Lower lobe of right lung (tissue), 2 donors: ENCODE data around the gene CYB561D2. TPM values are rescaled to one million over a fixed set of nuclear protein-coding genes. Genes with fewer than 3 reads are reported as not detected.
"Not testable (repeated sequence)": the region's sequence is repeated elsewhere in the genome, so short reads cannot be mapped to it uniquely, and the experiment has no call there.

ENCODE experiments used
- ATAC-seq, 2 donors: fragments of 200-7000 bp; cut with Tn5 transposase; one replicate each; pipeline ENCODE4 v1.9.1; 2020 to 2022; ENCODE audit warnings: mild to moderate bottlenecking in 2 of 2, moderate library complexity in 2 of 2
- DNase-seq: peaks from one replicate; pipeline ENCODE4 v3.0.0-alpha.2; 2020
- H3K27ac ChIP-seq: fragments of 200-600 bp; one replicate; pipeline ENCODE4 v1.8.0; 2022
- H3K27me3 ChIP-seq: fragments of 200-600 bp; one replicate; pipeline ENCODE4 v1.8.0; 2022; ENCODE audit warnings: low read depth
- H3K36me3 ChIP-seq: fragments of 200-600 bp; one replicate; pipeline ENCODE4 v1.8.0; 2022; ENCODE audit warnings: mild to moderate bottlenecking
- H3K4me1 ChIP-seq: fragments of 200-600 bp; one replicate; pipeline ENCODE4 v1.8.0; 2022
- H3K4me3 ChIP-seq: fragments of 200-600 bp; one replicate; pipeline ENCODE4 v1.8.0; 2022; ENCODE audit warnings: mild to moderate bottlenecking
- H3K9me3 ChIP-seq: fragments of 200-600 bp; one replicate; pipeline ENCODE4 v1.8.0; 2022
- intact Hi-C: fragments of 100-400 bp; cut with DNase I; formaldehyde crosslinking; loops from one replicate; pipeline ENCODE4 v1.11.0; 2022
- long read RNA-seq: library from polyadenylated mRNA; unstranded; transcript quantifications from one replicate; pipeline ENCODE4 v2.0.0, GENCODE V29; 2021
- total RNA-seq: library from RNA; stranded (reverse); fragmentation: NEBNext Ultra II Directional; extraction: Animal tissue kit (Norgen Biotek cat#: 25700); gene quantifications from one replicate; pipeline ENCODE4 v1.2.1, GENCODE V29; 2021
- TF ChIP-seq, protein P1 (sequence below): fragments of 200-600 bp; IDR thresholded peaks from one replicate; pipeline ENCODE4 v1.8.0; 2022; ENCODE audit warnings: antibody characterized with exemption, mild to moderate bottlenecking
- donor health status: DM: no; HTN: yes; CAD: no; lungs with severe emphysema.

CYB561D2 gene, protein sequence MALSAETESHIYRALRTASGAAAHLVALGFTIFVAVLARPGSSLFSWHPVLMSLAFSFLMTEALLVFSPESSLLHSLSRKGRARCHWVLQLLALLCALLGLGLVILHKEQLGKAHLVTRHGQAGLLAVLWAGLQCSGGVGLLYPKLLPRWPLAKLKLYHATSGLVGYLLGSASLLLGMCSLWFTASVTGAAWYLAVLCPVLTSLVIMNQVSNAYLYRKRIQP
- total RNA-seq: 21.7 TPM
- long read RNA-seq, transcript CYB561D2-202 (3 exons, 1,533 nt): minor isoform, 8 of 71 reads
- long read RNA-seq, transcript CYB561D2-205 (4 exons, 1,319 nt): major isoform, 31 of 71 reads
- long read RNA-seq, transcript CYB561D2-201 (4 exons, 1,225 nt): minor isoform, 19 of 71 reads
- long read RNA-seq, partial matches to known transcripts: 3 of 71 reads
- long read RNA-seq, other reads (novel, unspliced or antisense): 10 of 71 reads

DNA sequence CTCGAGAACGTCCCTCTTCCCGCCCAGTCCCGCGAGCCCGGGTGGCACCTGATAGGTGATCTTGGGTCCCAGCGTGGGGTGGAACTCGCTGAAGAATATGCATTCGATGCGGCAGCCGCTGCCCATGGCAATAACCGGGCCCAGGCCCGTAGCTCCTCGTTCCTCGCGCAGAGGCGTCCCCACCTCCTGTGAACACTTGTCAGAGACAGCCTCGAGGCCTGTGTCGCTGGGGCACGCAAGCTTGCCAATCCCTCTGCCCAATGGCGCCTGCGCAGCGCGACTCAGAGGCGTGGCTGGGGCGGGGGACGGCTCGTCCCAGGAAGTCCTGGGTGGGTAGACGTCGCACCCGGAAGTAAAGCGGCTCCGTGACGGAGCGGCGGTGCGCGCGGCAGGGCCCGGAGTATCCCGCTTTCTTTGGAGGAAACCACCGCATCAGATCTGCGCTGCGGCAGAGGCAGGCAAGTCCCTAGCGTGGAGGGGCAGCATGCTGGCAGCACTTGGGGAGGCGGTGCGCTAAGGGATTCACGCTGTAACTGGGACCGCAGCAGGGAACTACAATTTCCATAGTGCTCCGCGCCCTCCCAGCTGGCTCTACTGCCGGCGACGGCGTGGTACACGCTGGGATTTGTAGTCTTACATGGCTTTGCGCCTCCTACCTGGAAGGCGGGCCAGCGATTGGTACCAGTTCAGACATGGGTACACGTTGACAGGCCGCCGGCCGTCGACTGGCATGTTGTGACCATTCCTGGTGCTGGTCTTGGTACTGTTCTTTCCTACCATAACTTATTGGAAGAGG is at the start of gene CYB561D2, which contains the start of gene NPRL2:
Gene CYB561D2, plus strand, starts transcription at position 336 of the 796 bp plus-strand sequence. CDS start 572 bp downstream, outside the sequence.
Gene NPRL2, minus strand, starts transcription at position 249 of the 796 bp plus-strand sequence. Its CDS starts 123 bp downstream, at position 126.
- Histone ChIP-seq H3K4me3 (peak within 1 kb of the TSS; percentile 76), H3K36me3 (peaks cover 47% of the 10 kb centered on the region), H3K27ac (peak within 1 kb of the TSS; percentile 96), H3K4me1 (peaks cover 54% of the 10 kb centered on the region), H3K9me3 (no peaks in the 10 kb centered on the region), H3K27me3 (no peaks in the 10 kb centered on the region)
- intact Hi-C loops: no loop called here
- TF ChIP-seq, protein P1, sequence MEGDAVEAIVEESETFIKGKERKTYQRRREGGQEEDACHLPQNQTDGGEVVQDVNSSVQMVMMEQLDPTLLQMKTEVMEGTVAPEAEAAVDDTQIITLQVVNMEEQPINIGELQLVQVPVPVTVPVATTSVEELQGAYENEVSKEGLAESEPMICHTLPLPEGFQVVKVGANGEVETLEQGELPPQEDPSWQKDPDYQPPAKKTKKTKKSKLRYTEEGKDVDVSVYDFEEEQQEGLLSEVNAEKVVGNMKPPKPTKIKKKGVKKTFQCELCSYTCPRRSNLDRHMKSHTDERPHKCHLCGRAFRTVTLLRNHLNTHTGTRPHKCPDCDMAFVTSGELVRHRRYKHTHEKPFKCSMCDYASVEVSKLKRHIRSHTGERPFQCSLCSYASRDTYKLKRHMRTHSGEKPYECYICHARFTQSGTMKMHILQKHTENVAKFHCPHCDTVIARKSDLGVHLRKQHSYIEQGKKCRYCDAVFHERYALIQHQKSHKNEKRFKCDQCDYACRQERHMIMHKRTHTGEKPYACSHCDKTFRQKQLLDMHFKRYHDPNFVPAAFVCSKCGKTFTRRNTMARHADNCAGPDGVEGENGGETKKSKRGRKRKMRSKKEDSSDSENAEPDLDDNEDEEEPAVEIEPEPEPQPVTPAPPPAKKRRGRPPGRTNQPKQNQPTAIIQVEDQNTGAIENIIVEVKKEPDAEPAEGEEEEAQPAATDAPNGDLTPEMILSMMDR: no peak
- ATAC-seq (peak; percentile 96 to 97), DNase-seq (peak; percentile 98)

DNA sequence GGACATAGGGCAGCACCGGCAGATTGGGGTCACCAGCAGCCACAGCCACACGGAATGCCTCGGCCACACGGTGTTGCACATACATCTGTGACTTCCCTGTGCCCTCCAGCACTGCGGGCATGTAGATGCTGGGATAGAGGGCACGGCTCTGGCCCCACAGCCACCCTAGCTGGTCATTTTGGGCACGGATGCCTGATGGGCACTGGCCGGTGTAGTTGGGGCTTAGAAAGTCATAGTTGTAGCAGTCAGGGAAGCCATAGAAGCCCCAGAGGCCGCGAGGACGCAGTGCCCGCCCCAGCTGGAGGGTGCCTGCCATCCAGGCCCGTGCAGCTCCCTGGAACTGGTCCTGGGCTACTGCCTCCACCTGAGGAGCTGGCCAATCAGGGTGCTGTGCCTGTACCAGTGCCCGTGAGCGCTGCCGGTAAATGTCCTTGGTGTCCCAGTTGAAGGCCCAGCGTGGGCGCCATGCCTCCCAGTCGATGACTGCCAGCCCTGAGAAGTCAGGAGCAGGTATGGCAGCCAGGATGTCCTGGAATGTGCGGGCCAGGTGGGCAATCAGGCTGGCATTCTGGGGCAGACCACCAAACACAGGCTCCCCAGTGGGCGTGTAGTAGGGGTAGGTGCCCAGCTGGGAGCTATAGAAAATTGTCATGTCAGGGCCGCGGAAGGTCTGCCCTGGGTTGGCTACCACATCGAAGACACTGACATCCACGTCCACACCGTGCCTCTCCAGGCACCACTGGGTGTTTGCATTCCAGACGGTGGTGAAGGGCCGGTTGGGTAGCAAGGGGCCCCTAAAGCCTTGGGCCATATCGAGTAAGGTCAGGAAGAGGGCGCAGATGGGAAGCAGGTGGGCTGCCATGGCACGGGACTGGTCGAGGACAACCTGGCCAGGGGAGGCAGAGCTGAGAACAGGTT is 48.3 kb upstream of the CYB561D2 start:
- DNase-seq: no peak
- Histone ChIP-seq H3K27me3 (no peaks in the 10 kb centered on the region), H3K4me3 (peak overlapping the region; percentile 75), H3K27ac (peak overlapping the region; percentile 84), H3K36me3 (no peaks in the 10 kb centered on the region), H3K9me3 (no peaks in the 10 kb centered on the region), H3K4me1 (peaks cover 55% of the 10 kb centered on the region)
- intact Hi-C loops: no loop called here
- no peak for ATAC-seq
- TF ChIP-seq, protein P1: no peak

DNA sequence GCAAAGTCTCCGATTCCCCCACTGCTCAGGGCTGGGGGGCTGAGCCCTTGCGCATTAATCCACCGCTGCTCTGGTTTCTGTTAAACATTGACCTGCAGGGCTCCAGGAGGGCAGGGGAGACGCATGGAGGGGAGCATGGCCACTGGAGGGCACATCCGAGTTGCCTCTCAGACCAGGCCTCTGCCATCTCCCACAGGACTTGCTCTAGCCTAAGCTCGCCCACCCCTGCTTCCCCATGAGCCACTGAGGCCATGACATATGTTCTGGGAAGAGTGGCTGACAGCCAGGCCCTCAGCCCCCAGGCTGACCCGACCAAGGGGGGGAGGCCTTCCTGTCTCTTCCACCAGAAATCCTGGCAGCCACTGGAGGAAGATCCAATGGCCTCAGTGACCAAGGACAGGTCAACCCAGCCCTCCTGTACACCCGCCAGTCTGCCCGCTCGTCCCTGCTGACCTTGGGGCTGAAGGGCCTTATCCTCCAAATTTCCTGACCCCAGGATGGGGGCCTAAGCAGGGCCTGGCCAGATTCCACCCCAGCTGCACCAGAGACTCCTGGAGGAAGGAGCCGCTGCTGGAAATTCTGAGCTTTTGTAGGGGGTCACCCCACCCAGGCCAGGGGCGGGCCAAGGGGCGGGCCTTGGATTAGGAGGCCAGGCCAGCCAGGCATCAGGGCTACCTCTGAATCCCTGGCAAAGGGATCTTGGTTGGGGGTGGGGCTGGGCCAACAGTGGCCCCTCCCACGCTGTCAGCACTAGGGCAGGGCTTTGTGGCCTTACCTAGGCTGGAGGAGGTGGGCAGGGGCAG is 47.4 kb upstream of the CYB561D2 start, which contains the start of gene HYAL1:
Gene HYAL1, minus strand, starts transcription at position 562 of the 803 bp plus-strand sequence. CDS start 618 bp downstream, outside the sequence.
- intact Hi-C loops: no loop called here
- H3K4me3 ChIP-seq: peak within 1 kb of the TSS; percentile 75
- peak; percentile 89 for DNase-seq

DNA sequence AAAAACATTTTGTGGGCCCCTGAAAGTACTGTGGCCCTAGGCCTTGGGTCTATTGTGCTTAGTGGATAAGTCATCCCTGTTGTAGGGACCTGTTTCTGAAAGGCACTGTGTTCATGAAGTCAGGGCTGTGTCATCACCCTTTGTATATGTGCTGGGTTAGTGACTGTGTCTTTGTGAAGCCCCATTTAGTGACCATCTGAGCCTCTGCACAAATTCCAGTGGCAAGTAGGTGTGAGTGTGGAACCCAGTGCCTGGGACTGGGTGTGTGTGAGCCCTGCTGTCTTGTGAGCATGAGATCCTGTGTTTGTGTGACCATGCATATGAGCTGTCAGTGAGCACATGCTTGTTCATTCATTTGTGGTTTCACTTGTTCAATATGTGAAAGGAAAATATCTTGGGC is 46.1 kb upstream of the CYB561D2 start:
- no peak for ATAC-seq

More for the DNA sequence above, 47.4 kb upstream of the CYB561D2 start, which contains the start of gene HYAL1:
- H3K9me3 ChIP-seq: no peaks in the 10 kb centered on the region
- H3K4me1 ChIP-seq: peaks cover 47% of the 10 kb centered on the region
- peak; percentile 64 to 73 for ATAC-seq
- H3K36me3 ChIP-seq: no peaks in the 10 kb centered on the region
- no peaks in the 10 kb centered on the region for H3K27me3 ChIP-seq
- peak within 1 kb of the TSS; percentile 84 for H3K27ac ChIP-seq
- TF ChIP-seq, protein P1: peak; percentile 39

DNA sequence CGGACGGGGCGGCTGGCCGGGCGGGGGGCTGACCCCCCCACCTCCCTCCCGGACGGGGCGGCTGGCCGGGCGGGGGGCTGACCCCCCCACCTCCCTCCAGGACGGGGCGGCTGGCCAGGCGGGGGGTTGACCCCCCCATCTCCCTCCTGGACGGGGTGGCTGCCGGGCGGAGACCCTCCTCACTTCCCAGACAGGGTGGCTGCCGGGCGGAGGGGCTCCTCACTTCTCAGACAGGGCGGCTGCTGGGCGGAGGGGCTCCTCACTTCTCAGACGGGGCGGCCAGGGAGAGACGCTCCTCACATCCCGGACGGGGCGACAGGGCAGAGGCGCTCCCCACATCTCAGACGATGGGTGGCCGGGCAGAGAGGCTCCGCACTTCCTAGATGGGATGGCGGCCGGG is 38.6 kb upstream of the CYB561D2 start:
- H3K9me3 ChIP-seq, intact Hi-C loops, DNase-seq, ATAC-seq, H3K27me3 ChIP-seq: not testable (repeated sequence)
- peaks cover 38% of the 10 kb centered on the region for H3K4me1 ChIP-seq
- H3K36me3 ChIP-seq: peaks cover 14% of the 10 kb centered on the region
- peak overlapping the region; percentile 8 for H3K4me3 ChIP-seq
- peak overlapping the region; percentile 18 for H3K27ac ChIP-seq

More for the DNA sequence above, 46.1 kb upstream of the CYB561D2 start:
- Histone ChIP-seq H3K36me3 (no peaks in the 10 kb centered on the region), H3K9me3 (no peaks in the 10 kb centered on the region), H3K27ac (no peak overlapping the region), H3K27me3 (no peaks in the 10 kb centered on the region), H3K4me1 (peaks cover 40% of the 10 kb centered on the region), H3K4me3 (no peak overlapping the region)
- DNase-seq: no peak
- intact Hi-C loops: no loop called here
- TF ChIP-seq, protein P1: no peak
